ENCODE data around the gene LDLRAD4.

DNA sequence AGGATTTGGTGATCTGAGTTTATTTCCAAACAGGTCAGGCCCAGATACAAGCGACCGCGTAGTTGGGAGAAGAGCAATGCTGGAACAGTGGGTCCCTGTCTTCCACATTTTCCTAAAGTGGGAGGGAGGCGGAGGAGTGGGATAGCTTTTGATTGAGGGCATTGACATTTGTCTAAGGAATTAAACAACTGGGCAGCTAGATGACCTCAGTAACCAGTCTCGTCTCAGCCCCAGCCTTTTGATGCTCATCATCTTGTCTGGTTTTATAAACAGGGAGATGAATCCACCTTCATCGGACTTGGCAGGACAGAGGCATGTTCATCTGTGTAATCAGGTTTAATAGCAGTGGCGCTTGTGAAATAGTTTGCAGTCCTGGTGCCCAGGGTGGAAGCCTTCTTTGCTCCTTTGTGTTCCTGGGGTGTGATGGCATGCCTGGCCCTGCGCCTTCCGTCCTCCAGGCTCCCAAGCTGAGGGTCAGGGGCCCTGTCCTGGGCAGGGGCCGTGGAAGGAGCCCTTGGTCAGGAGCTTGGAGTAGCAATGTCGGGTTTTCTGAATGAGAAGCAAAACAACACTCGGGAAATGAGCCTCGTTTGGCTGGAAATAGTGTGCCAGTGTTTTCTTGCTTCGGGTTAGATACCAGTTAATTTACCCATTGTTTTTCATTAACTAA is 314.0 kb downstream of the LDLRAD4 start:
- TF ChIP-seq, protein P1, sequence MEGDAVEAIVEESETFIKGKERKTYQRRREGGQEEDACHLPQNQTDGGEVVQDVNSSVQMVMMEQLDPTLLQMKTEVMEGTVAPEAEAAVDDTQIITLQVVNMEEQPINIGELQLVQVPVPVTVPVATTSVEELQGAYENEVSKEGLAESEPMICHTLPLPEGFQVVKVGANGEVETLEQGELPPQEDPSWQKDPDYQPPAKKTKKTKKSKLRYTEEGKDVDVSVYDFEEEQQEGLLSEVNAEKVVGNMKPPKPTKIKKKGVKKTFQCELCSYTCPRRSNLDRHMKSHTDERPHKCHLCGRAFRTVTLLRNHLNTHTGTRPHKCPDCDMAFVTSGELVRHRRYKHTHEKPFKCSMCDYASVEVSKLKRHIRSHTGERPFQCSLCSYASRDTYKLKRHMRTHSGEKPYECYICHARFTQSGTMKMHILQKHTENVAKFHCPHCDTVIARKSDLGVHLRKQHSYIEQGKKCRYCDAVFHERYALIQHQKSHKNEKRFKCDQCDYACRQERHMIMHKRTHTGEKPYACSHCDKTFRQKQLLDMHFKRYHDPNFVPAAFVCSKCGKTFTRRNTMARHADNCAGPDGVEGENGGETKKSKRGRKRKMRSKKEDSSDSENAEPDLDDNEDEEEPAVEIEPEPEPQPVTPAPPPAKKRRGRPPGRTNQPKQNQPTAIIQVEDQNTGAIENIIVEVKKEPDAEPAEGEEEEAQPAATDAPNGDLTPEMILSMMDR (IDR thresholded peaks at IDR 0.05): no peak
- no peak for TF ChIP-seq POLR2A (IDR thresholded peaks at IDR 0.05)
- TF ChIP-seq EP300 (IDR thresholded peaks at IDR 0.05): no peak

Data from tibial nerve (tissue), 4 donors.